22Rv1 (cell line): ENCODE data around the gene DKKL1.

Source experiments
- H3K27ac ChIP-seq: fragments of 450-650 bp; 2 replicates; pipeline ENCODE4 v1.5.1; 2017
- ZFX ChIP-seq: fragments of 450-650 bp; IDR thresholded peaks from 2 replicates; pipeline ENCODE4 v1.6.1; 2017; ENCODE audit warnings: antibody characterized with exemption, borderline replicate concordance
- TF ChIP-seq, protein P1 (sequence below): fragments of 450-650 bp; IDR thresholded peaks from 2 replicates; pipeline ENCODE4 v1.5.1; 2017; ENCODE audit warnings: mild to moderate bottlenecking

Gene DKKL1

GRCh38 chr19:49361438-49362047, 2.1 kb upstream of the DKKL1 start:
- H3K27ac ChIP-seq: peak overlapping the region; percentile 88
- TF ChIP-seq, protein P1, sequence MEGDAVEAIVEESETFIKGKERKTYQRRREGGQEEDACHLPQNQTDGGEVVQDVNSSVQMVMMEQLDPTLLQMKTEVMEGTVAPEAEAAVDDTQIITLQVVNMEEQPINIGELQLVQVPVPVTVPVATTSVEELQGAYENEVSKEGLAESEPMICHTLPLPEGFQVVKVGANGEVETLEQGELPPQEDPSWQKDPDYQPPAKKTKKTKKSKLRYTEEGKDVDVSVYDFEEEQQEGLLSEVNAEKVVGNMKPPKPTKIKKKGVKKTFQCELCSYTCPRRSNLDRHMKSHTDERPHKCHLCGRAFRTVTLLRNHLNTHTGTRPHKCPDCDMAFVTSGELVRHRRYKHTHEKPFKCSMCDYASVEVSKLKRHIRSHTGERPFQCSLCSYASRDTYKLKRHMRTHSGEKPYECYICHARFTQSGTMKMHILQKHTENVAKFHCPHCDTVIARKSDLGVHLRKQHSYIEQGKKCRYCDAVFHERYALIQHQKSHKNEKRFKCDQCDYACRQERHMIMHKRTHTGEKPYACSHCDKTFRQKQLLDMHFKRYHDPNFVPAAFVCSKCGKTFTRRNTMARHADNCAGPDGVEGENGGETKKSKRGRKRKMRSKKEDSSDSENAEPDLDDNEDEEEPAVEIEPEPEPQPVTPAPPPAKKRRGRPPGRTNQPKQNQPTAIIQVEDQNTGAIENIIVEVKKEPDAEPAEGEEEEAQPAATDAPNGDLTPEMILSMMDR: no peak
- TF ChIP-seq ZFX: no peak

GRCh38 chr19:49362048-49362928, 1.4 kb upstream of the DKKL1 start, which contains the start of gene TEAD2:
TEAD2 (minus strand) TSS chr19:49362416; CDS start chr19:49360075, 2,341 bp downstream.
- peak within 1 kb of the TSS; percentile 88 for H3K27ac ChIP-seq
- no peak for TF ChIP-seq ZFX
- TF ChIP-seq, protein P1: no peak

- peak overlapping the region; percentile 88 for H3K27ac ChIP-seq
These were observed 779 bp upstream of the DKKL1 start for GRCh38 chr19:49362929-49363267.

DNA sequence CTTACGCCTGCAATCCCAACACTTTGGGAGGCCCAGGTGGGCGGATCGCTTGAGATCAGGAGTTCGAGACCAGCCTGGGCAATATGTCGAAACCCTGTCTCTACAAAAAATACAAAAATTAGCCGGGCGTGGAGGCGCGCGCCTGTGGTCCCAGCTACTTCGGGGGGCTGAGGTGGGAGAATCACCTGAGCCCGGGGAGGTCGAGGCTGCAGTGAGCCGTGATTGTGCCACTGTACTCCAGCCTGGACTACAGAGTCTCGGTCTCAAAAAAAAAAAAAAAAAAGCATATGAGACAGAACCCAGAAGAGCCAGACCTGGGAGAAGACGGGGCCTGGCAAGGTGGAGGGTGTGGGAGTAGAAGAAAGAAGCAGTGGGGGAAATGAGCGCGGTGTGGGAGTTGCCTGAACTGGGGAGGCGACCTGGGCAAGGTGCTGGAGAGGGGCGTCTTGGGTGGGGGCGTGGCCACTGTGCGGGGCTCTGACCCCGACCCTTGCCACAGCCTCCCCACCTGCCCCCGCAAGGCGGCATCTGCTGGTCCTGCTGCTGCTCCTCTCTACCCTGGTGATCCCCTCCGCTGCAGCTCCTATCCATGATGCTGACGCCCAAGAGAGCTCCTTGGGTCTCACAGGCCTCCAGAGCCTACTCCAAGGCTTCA, 533 bp downstream of the DKKL1 start:
- H3K27ac ChIP-seq: peak overlapping the region; percentile 88

More at GRCh38 chr19:49362929-49363267, 779 bp upstream of the DKKL1 start:
- TF ChIP-seq, protein P1: no peak
- no peak for TF ChIP-seq ZFX

GRCh38 chr19:49366110-49366509, 2.4 kb downstream of the DKKL1 start:
- TF ChIP-seq, protein P1: no peak
- TF ChIP-seq ZFX: no peak
- no peak overlapping the region for H3K27ac ChIP-seq

More for the DNA sequence above, 533 bp downstream of the DKKL1 start:
- no peak for TF ChIP-seq ZFX
- TF ChIP-seq, protein P1: no peak

DNA sequence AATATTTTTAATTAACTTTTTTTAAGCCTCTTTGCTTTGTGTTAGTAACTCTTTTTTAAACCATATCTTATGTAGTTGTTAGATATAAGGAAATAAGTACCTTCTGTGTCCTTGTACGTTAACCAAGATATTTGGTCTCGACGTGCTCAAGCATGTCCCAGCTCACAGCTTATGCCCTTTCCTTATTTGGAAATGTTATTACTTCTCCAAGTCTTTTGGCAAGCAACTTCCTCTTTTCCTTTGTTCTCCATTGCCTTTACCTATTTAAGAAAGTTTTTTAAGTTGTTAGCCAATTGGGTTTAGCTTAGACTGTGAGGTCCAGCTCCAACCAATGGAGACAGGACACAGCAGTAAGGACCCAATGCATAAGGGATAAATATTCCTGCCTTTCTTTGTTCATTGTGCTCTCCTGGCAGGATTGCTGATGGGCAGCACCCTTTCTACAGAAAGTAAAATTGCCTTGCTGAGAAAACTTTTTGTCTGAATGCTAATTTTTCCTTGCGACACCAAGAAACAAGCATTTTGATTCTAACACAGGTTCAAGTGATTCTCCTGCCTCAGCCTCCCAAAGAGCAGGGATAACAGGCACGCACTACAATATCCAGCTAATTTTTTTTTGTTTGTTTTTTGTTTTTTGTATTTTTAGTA, 5.2 kb downstream of the DKKL1 start:
- no peak overlapping the region for H3K27ac ChIP-seq
- TF ChIP-seq, protein P1: no peak
- TF ChIP-seq ZFX: no peak
